Suprapubic skin (tissue), 4 donors: ENCODE results near the gene DAB2IP. TPM values are rescaled to one million over a fixed set of nuclear protein-coding genes. Genes with fewer than 3 reads are reported as not detected.

Source experiments
- DNase-seq, 2 donors: peaks; one replicate each; pipeline ENCODE4 v3.0.0-alpha.2; 2019; ENCODE audit warnings: low spot score in 2 of 2
- H3K27ac ChIP-seq: fragments of 200-600 bp; sonication (generic); one replicate; pipeline ENCODE4 v1.5.1; 2019
- H3K27me3 ChIP-seq: fragments of 200-600 bp; sonication (generic); one replicate; pipeline ENCODE4 v1.5.1; 2019
- H3K36me3 ChIP-seq: fragments of 200-600 bp; sonication (generic); one replicate; pipeline ENCODE4 v1.5.1; 2019
- H3K4me1 ChIP-seq: fragments of 200-600 bp; sonication (generic); one replicate; pipeline ENCODE4 v1.5.1; 2019
- H3K4me3 ChIP-seq: fragments of 200-600 bp; sonication (generic); one replicate; pipeline ENCODE4 v1.5.1; 2019; ENCODE audit warnings: mild to moderate bottlenecking
- H3K9me3 ChIP-seq: fragments of 200-600 bp; sonication (generic); one replicate; pipeline ENCODE4 v1.5.1; 2019
- EP300 ChIP-seq: sonication (generic); formaldehyde crosslinking; IDR thresholded peaks from one replicate; pipeline ENCODE4 v1.6.1; 2017; ENCODE audit warnings: antibody characterized with exemption
- POLR2A ChIP-seq, 2 donors: fragments of 450-650 bp; IDR thresholded peaks; one replicate each; pipeline ENCODE4 v1.6.1; 2017; ENCODE audit warnings: antibody characterized with exemption in 2 of 2, mild to moderate bottlenecking in 2 of 2, moderate library complexity in 2 of 2
- POLR2AphosphoS5 ChIP-seq, 3 donors: sonication (generic); formaldehyde crosslinking; IDR thresholded peaks; one replicate each; pipeline ENCODE4 v1.6.1; 2017; ENCODE audit warnings: antibody characterized with exemption in 3 of 3
- WGBS: methylation state at CpG from one replicate; pipeline ENCODE4 v1.1.5; 2018; 5-methylcytosine and 5-hydroxymethylcytosine counted together
- total RNA-seq, 4 donors: library from RNA; depleted of rRNA; stranded (reverse); fragments of >200 nt; gene quantifications; one replicate each; pipeline ENCODE4 v1.1.0, GENCODE V29; 2016
- TF ChIP-seq, protein P1 (sequence below), 2 donors: fragments of 200-600 bp in 1 of 2; fragments of 450-650 bp in 1 of 2; sonication (generic) in 1 of 2; IDR thresholded peaks; one replicate each; pipeline ENCODE4 v1.5.1; 2016 to 2019; ENCODE audit warnings: antibody characterized with exemption in 2 of 2, mild to moderate bottlenecking in 1 of 2, moderate library complexity in 1 of 2

Gene DAB2IP
- total RNA-seq, 4 donors from 2014 or later = 47.6 to 55.6 (median 50.3) TPM

DNA sequence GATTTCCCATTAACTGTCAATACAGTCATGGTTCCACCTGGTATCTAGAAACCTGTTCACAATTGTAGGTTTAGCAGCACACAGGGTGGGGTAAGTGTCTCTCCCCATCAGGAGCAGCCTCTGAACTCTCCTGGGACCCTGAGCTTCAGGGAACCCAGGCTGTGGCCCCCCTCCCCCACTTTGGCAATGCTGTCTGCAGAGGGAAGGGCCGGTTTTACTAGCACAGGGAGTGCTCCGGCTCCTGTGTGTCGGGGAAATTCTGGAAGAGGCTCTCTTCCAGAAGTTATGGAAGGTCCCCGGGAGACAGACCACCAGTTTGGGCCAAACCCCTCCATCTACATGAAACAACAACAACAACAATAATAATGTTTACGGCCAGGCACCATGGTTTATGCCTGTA is 9.9 kb downstream of the DAB2IP start:
- H3K27me3 ChIP-seq = no peaks in the 10 kb centered on the region
- no peak overlapping the region for H3K4me3 ChIP-seq
- no peaks in the 10 kb centered on the region for H3K4me1 ChIP-seq
- no peak overlapping the region for H3K27ac ChIP-seq
- no peak for DNase-seq
- H3K36me3 ChIP-seq = no peaks in the 10 kb centered on the region
- TF ChIP-seq, protein P1, sequence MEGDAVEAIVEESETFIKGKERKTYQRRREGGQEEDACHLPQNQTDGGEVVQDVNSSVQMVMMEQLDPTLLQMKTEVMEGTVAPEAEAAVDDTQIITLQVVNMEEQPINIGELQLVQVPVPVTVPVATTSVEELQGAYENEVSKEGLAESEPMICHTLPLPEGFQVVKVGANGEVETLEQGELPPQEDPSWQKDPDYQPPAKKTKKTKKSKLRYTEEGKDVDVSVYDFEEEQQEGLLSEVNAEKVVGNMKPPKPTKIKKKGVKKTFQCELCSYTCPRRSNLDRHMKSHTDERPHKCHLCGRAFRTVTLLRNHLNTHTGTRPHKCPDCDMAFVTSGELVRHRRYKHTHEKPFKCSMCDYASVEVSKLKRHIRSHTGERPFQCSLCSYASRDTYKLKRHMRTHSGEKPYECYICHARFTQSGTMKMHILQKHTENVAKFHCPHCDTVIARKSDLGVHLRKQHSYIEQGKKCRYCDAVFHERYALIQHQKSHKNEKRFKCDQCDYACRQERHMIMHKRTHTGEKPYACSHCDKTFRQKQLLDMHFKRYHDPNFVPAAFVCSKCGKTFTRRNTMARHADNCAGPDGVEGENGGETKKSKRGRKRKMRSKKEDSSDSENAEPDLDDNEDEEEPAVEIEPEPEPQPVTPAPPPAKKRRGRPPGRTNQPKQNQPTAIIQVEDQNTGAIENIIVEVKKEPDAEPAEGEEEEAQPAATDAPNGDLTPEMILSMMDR (IDR thresholded peaks at IDR 0.05) = no peak
- TF ChIP-seq EP300 (no peak), POLR2A (IDR thresholded peaks at IDR 0.05) (no peak), POLR2AphosphoS5 (IDR thresholded peaks at IDR 0.05) (no peak)
- WGBS = 81% methylated on average over 5 of the region's 5 CpGs
- H3K9me3 ChIP-seq = no peaks in the 10 kb centered on the region

- H3K36me3 ChIP-seq = no peaks in the 10 kb centered on the region
- no peaks in the 10 kb centered on the region for H3K9me3 ChIP-seq
- no peak for DNase-seq
- WGBS = 83% methylated on average over 3 of the region's 3 CpGs
- no peak overlapping the region for H3K27ac ChIP-seq
- no peaks in the 10 kb centered on the region for H3K4me1 ChIP-seq
- no peak overlapping the region for H3K4me3 ChIP-seq
- TF ChIP-seq POLR2AphosphoS5 (IDR thresholded peaks at IDR 0.05) = no peak
- no peak for TF ChIP-seq POLR2A (IDR thresholded peaks at IDR 0.05)
- no peak for TF ChIP-seq EP300
- TF ChIP-seq, protein P1 (IDR thresholded peaks at IDR 0.05) = no peak
- H3K27me3 ChIP-seq = no peaks in the 10 kb centered on the region
Observed at GRCh38 chr9:121662359-121662758, 10.9 kb downstream of the DAB2IP start.

DNA sequence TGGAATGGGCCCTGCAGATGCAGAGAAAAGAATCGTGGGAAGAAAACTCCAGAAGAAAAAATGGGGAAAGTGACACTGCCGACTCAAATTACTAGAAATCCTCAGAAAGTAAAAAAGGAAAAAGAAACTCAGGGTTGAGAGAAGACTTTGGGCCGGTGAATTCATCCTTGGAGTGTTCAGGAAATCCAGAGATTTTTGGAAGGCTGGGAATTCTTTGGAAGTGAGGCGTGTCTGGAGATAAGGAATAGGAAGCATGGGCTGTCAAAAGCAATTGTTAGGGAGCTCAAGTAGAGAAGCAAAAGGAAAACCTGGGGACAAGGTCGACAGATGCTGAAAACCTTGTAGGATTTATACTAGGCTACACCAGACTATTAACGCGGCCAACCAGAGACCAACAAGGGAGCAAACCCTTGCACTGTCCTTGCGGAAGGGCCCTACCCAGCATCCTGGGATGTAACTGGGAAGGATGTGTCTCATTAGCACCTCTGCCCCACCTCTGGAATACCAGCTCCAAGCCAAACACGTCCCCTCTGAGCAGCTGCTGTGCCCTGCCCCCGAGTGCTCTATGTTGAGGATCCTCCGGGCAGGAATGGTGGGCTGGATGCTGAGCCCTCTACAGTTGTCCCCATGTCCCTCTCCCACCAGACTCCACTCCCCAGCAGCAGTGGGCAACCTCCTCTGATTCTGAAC is 11.6 kb downstream of the DAB2IP start:
- H3K4me1 ChIP-seq = no peaks in the 10 kb centered on the region
- H3K4me3 ChIP-seq = no peak overlapping the region
- no peaks in the 10 kb centered on the region for H3K9me3 ChIP-seq
- no peak for DNase-seq
- no peak for TF ChIP-seq EP300
- TF ChIP-seq POLR2AphosphoS5 (IDR thresholded peaks at IDR 0.05) = no peak
- no peak for TF ChIP-seq POLR2A (IDR thresholded peaks at IDR 0.05)
- TF ChIP-seq, protein P1 (IDR thresholded peaks at IDR 0.05) = no peak
- H3K36me3 ChIP-seq = no peaks in the 10 kb centered on the region
- no peak overlapping the region for H3K27ac ChIP-seq
- no peaks in the 10 kb centered on the region for H3K27me3 ChIP-seq
- 76% methylated on average over 11 of the region's 11 CpGs for WGBS

DNA sequence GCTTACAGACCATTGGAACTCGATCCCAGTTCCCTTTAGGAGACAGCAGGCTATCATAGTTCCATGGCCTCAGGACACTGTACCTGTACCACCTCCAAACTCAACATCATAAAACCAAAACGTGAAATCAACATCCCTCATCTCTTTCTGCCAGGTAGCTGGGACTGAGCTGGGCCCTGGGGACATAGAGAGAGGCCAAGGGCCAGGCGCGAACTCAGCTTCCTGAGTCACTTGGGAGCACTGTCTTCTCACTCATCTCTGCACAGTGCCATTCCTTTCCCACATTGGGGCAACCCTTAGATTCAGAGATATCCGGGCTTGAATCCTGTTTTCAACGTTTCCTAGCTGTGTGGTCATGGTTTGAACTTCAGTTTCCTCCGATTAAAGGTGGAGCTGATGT is 12.2 kb downstream of the DAB2IP start:
- Histone ChIP-seq H3K4me1 (no peaks in the 10 kb centered on the region), H3K27me3 (no peaks in the 10 kb centered on the region), H3K4me3 (no peak overlapping the region), H3K36me3 (no peaks in the 10 kb centered on the region), H3K27ac (no peak overlapping the region), H3K9me3 (no peaks in the 10 kb centered on the region)
- DNase-seq = no peak
- 75% methylated on average over 7 of the region's 7 CpGs for WGBS
- TF ChIP-seq POLR2A (IDR thresholded peaks at IDR 0.05) = no peak

DNA sequence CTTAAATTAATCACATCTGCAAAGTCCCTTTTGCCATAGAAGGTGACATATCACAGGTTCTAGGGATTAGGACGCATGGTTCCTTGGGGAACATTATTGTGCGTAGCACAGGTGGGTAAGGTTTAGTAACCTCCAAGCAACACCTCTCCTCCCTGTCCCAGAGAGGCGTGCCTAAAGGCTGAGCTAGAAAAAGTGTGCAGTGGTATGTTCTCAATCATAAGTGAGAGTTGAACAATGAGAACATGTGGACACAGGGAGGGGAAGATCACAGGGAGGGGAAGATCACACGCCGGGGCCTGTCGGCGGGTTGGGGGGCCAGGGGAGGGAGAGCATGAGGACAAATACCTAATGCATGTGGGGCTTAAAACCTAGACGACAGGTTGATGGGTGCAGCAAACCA is 14.9 kb downstream of the DAB2IP start:
- WGBS = 73% methylated on average over 8 of the region's 8 CpGs
- Histone ChIP-seq H3K9me3 (no peaks in the 10 kb centered on the region), H3K36me3 (no peaks in the 10 kb centered on the region), H3K4me1 (peaks cover 2% of the 10 kb centered on the region), H3K27me3 (no peaks in the 10 kb centered on the region), H3K27ac (no peak overlapping the region), H3K4me3 (no peak overlapping the region)
- DNase-seq = no peak
- TF ChIP-seq POLR2A (IDR thresholded peaks at IDR 0.05) = no peak
- no peak for TF ChIP-seq EP300
- no peak for TF ChIP-seq POLR2AphosphoS5 (IDR thresholded peaks at IDR 0.05)
- TF ChIP-seq, protein P1 (IDR thresholded peaks at IDR 0.05) = no peak

GRCh38 chr9:121667214-121667613 is 15.8 kb downstream of the DAB2IP start:
- Histone ChIP-seq H3K36me3 (no peaks in the 10 kb centered on the region), H3K27me3 (no peaks in the 10 kb centered on the region), H3K4me1 (peaks cover 2% of the 10 kb centered on the region), H3K9me3 (no peaks in the 10 kb centered on the region), H3K27ac (no peak overlapping the region), H3K4me3 (no peak overlapping the region)
- TF ChIP-seq POLR2AphosphoS5 (IDR thresholded peaks at IDR 0.05) (no peak), POLR2A (IDR thresholded peaks at IDR 0.05) (no peak)
- TF ChIP-seq, protein P1 (IDR thresholded peaks at IDR 0.05) = no peak
- no peak for DNase-seq
- 73% methylated on average over 6 of the region's 6 CpGs for WGBS
